Panc1 (cell line): ENCODE data around the gene DHDH. TPM values are rescaled to one million over a fixed set of nuclear protein-coding genes. Genes with fewer than 3 reads are reported as not detected.
"Not testable (repeated sequence)": the region's sequence is repeated elsewhere in the genome, so short reads cannot be mapped to it uniquely, and the experiment has no call there.

Experiments used
- ATAC-seq: fragments of 200-7000 bp; cut with Tn5 transposase; 2 replicates; pipeline ENCODE4 v1.9.1; 2020; ENCODE audit warnings: mild to moderate bottlenecking, moderate library complexity
- BruUV-seq: library from RNA; stranded (reverse); fragments of 400-500 nt; replicated peaks from 2 replicates; lab custom pipeline; 2021; lab: Mats Ljungman, UMichigan
- CTCF ChIA-PET: fragments of 300-600 bp; sonication (Branson Sonifier 250); formaldehyde crosslinking; loops from one replicate; lab custom pipeline; 2022; ENCODE audit warnings: antibody characterized with exemption; lab: Charles Lee
- POLR2A ChIA-PET: fragments of 300-600 bp; sonication (Branson Sonifier 250); formaldehyde crosslinking; loops from one replicate; lab custom pipeline; 2022; ENCODE audit warnings: antibody characterized with exemption; lab: Charles Lee
- DNase-seq: peaks from one replicate; pipeline ENCODE4 v3.0.0-alpha.2; 2010; ENCODE audit warnings: low read depth, low spot score
- H3K27ac ChIP-seq: 2 replicates; pipeline ENCODE4 v1.5.1; 2011; ENCODE audit warnings: mild to moderate bottlenecking, low read length, inconsistent platforms
- H3K27me3 ChIP-seq: fragments of 200-500 bp; sonication (Bioruptor generic); 2 replicates; pipeline ENCODE4 v1.6.0; 2014; ENCODE audit warnings: low read length, inconsistent platforms; ENCODE audit not compliant: control insufficient read depth, insufficient read depth
- H3K36me3 ChIP-seq: fragments of 200-500 bp; sonication (Bioruptor generic); 2 replicates; pipeline ENCODE4 v1.5.1; 2014; ENCODE audit warnings: inconsistent platforms, mild to moderate bottlenecking, low read length, moderate library complexity; ENCODE audit not compliant: control insufficient read depth, insufficient read depth
- H3K4me1 ChIP-seq: 2 replicates; pipeline ENCODE4 v1.5.1; 2011; ENCODE audit warnings: inconsistent platforms, mild to moderate bottlenecking, low read length, moderate library complexity; ENCODE audit not compliant: control insufficient read depth, insufficient read depth
- H3K4me3 ChIP-seq, 2 experiments: 2 replicates each; pipeline ENCODE4 v1.5.1; 2011 to 2012; ENCODE audit warnings: low read depth in 2 of 2, low read length in 2 of 2, mild to moderate bottlenecking in 2 of 2, inconsistent platforms in 1 of 2, moderate library complexity in 1 of 2
- H3K9me3 ChIP-seq: fragments of 200-500 bp; sonication (Bioruptor generic); 2 replicates; pipeline ENCODE4 v1.5.1; 2014; ENCODE audit warnings: low read depth, mild to moderate bottlenecking, inconsistent platforms, low read length, moderate library complexity; ENCODE audit not compliant: control insufficient read depth, insufficient read depth
- POLR2AphosphoS5 ChIP-seq: IDR thresholded peaks from 2 replicates; pipeline ENCODE4 v1.6.1; 2012; ENCODE audit warnings: mild to moderate bottlenecking, low read depth, low read length, moderate library complexity
- SIN3A ChIP-seq: IDR thresholded peaks from 2 replicates; pipeline ENCODE4 v1.6.1; 2012; ENCODE audit warnings: low read depth, mild to moderate bottlenecking, low read length, moderate library complexity, borderline replicate concordance; ENCODE audit not compliant: insufficient read depth
- TCF7L2 ChIP-seq: IDR thresholded peaks from 2 replicates; pipeline ENCODE4 v1.6.1; 2011; ENCODE audit warnings: mild to moderate bottlenecking, low read depth, low read length, inconsistent platforms
- in situ Hi-C: cut with HindIII; loops from 2 replicates; pipeline ENCODE4 v1.10.0; 2016; ENCODE audit warnings: low sequenced_read_pairs, low pct_unique_long_range_greater_than_20kb
- intact Hi-C: fragments of 100-400 bp; cut with micrococcal nuclease; formaldehyde crosslinking; loops from one replicate; pipeline ENCODE4 v1.10.0; 2022; ENCODE audit not compliant: unreplicated experiment
- total RNA-seq: library from RNA; stranded (reverse); gene quantifications from one replicate; pipeline ENCODE4 v1.2.1, GENCODE V29; 2021; ENCODE audit not compliant: unreplicated experiment
- TF ChIP-seq, protein P1 (sequence below), 2 experiments: IDR thresholded peaks; 2 replicates each; pipeline ENCODE4 v1.6.1; 2011 to 2012; ENCODE audit warnings: low read depth in 2 of 2, control low read depth in 1 of 2, low read length in 1 of 2, mild to moderate bottlenecking in 1 of 2, moderate library complexity in 1 of 2; ENCODE audit not compliant: insufficient read depth in 1 of 2
- TF ChIP-seq, protein P2 (sequence below): fragments of 450-650 bp; IDR thresholded peaks from 2 replicates; pipeline ENCODE4 v1.5.1; 2017; ENCODE audit warnings: mild to moderate bottlenecking

The DHDH gene
- total RNA-seq, 1 experiment from 2014 or later, result 0.85 TPM

DNA sequence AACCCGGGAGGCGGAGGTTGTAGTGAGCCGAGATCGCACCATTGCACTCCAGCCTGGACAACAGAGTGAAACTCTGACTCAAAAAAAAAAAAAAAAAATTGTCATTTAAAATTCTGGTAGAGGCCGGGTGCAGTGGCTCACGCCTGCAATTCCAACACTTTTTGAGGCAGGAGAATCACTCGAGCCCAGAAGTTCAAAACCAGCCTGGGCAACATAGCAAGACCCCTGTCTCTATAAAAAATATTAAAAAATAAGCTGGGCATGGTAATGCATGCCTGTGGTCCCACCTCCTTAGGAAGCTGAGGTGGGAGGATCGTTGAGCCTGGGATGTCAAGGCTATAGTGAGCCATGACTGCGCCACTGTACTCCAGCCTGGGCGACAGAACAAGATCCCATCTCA, 27.2 kb upstream of the DHDH start:
- ATAC-seq, result no peak
- no peaks in the 10 kb centered on the region for H3K27me3 ChIP-seq
- no peaks in the 10 kb centered on the region for H3K4me1 ChIP-seq
- intact Hi-C loops, result no loop called here
- CTCF ChIA-PET, result no interaction called here
- in situ Hi-C loops, result no loop called here
- BruUV-seq, result no TSS peak
- H3K36me3 ChIP-seq, result no peaks in the 10 kb centered on the region
- POLR2A ChIA-PET, result no interaction called here
- TF ChIP-seq TCF7L2, result no peak
- TF ChIP-seq SIN3A, result no peak
- TF ChIP-seq POLR2AphosphoS5, result no peak
- TF ChIP-seq, protein P1, sequence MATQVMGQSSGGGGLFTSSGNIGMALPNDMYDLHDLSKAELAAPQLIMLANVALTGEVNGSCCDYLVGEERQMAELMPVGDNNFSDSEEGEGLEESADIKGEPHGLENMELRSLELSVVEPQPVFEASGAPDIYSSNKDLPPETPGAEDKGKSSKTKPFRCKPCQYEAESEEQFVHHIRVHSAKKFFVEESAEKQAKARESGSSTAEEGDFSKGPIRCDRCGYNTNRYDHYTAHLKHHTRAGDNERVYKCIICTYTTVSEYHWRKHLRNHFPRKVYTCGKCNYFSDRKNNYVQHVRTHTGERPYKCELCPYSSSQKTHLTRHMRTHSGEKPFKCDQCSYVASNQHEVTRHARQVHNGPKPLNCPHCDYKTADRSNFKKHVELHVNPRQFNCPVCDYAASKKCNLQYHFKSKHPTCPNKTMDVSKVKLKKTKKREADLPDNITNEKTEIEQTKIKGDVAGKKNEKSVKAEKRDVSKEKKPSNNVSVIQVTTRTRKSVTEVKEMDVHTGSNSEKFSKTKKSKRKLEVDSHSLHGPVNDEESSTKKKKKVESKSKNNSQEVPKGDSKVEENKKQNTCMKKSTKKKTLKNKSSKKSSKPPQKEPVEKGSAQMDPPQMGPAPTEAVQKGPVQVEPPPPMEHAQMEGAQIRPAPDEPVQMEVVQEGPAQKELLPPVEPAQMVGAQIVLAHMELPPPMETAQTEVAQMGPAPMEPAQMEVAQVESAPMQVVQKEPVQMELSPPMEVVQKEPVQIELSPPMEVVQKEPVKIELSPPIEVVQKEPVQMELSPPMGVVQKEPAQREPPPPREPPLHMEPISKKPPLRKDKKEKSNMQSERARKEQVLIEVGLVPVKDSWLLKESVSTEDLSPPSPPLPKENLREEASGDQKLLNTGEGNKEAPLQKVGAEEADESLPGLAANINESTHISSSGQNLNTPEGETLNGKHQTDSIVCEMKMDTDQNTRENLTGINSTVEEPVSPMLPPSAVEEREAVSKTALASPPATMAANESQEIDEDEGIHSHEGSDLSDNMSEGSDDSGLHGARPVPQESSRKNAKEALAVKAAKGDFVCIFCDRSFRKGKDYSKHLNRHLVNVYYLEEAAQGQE (IDR thresholded peaks at IDR 0.05; ENCODE audit: insufficient read depth in 1 of 2, low read depth in 2 of 2, low read length in 1 of 2), result no peak
- no peak for DNase-seq
- no peak overlapping the region for H3K27ac ChIP-seq
- no peak overlapping the region for H3K4me3 ChIP-seq
- no peaks in the 10 kb centered on the region for H3K9me3 ChIP-seq

DNA sequence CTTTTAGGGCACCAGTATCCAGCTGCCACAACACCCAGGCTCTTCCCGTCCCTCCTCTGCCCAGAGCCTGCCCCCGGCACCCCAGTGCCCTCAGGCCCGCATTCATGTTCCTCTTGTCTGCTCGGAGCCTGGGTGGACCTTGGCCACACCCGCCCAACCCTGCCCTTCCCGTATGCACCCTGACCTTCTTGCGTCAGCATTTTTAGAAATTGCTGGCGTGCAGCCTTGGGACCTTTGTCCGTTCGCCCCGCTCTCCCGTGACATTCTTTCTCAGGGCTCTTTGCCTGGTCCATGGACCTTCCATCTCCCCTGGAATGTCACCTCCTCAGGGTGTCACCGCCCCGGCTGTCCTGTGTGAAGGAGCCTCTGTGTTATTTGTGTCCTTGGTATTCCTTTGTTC, 25.8 kb upstream of the DHDH start:
- ChIA-PET POLR2A (no interaction called here), CTCF (no interaction called here)
- H3K27me3 ChIP-seq, result no peaks in the 10 kb centered on the region
- H3K9me3 ChIP-seq, result no peaks in the 10 kb centered on the region
- intact Hi-C loops (no loop called here), in situ Hi-C loops (no loop called here)
- no peaks in the 10 kb centered on the region for H3K4me1 ChIP-seq
- BruUV-seq, result no TSS peak
- H3K4me3 ChIP-seq, result no peak overlapping the region
- ATAC-seq (no peak), DNase-seq (no peak)
- no peak for TF ChIP-seq POLR2AphosphoS5
- TF ChIP-seq SIN3A, result no peak
- no peak for TF ChIP-seq TCF7L2
- TF ChIP-seq, protein P1 (IDR thresholded peaks at IDR 0.05; ENCODE audit: insufficient read depth in 1 of 2, low read depth in 2 of 2, low read length in 1 of 2), result no peak
- TF ChIP-seq, protein P2, sequence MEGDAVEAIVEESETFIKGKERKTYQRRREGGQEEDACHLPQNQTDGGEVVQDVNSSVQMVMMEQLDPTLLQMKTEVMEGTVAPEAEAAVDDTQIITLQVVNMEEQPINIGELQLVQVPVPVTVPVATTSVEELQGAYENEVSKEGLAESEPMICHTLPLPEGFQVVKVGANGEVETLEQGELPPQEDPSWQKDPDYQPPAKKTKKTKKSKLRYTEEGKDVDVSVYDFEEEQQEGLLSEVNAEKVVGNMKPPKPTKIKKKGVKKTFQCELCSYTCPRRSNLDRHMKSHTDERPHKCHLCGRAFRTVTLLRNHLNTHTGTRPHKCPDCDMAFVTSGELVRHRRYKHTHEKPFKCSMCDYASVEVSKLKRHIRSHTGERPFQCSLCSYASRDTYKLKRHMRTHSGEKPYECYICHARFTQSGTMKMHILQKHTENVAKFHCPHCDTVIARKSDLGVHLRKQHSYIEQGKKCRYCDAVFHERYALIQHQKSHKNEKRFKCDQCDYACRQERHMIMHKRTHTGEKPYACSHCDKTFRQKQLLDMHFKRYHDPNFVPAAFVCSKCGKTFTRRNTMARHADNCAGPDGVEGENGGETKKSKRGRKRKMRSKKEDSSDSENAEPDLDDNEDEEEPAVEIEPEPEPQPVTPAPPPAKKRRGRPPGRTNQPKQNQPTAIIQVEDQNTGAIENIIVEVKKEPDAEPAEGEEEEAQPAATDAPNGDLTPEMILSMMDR, result no peak
- H3K27ac ChIP-seq, result no peak overlapping the region
- no peaks in the 10 kb centered on the region; the same call in none of the 2 replicates for H3K36me3 ChIP-seq

DNA sequence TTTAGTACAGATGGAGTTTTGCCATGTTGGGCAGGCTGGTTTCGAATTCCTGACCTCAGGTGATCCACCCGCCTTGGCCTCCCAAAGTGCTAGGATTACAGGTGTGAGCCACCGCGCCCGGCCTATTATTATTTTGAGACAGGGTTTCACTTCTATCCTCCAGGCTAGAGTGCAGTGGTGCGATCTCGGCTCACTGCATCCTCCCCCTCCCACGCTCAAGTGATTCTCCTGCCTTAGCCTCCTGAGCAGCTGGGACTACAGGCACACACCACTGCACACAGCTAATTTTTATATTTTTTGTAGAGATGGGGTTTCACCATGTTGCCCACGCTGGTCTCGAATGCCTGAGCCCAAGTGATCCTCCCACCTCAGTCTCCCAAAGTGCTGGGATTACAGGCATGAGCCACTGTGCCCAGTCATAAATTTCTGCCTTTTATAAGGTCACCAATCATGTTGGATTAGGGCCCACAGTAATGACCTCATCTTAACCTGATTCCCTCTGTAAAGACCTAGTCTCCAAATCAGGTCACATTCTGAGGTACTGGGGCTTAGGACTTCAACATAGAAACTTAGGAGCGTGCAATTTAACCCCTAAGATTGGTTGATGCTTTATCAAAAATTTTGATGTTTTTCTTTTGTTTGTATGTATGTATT, 23.9 kb upstream of the DHDH start:
- H3K4me1 ChIP-seq, H3K9me3 ChIP-seq, intact Hi-C loops, BruUV-seq, H3K27me3 ChIP-seq, DNase-seq, in situ Hi-C loops, POLR2A ChIA-PET, ATAC-seq, CTCF ChIA-PET, H3K36me3 ChIP-seq, H3K27ac ChIP-seq, H3K4me3 ChIP-seq: not testable (repeated sequence)
